IMR-90 (cell line): ENCODE measurements around the gene NR1I3. TPM values are rescaled to one million over a fixed set of nuclear protein-coding genes. Genes with fewer than 3 reads are reported as not detected.

Source experiments
- ATAC-seq: fragments of 200-7000 bp; cut with Tn5 transposase; 2 replicates; pipeline ENCODE4 v1.9.1; 2020; ENCODE audit warnings: low read depth, mild to moderate bottlenecking, moderate library complexity
- BruUV-seq: library from RNA; stranded (reverse); fragments of 400-500 nt; replicated peaks from 2 replicates; lab custom pipeline; 2021; lab: Mats Ljungman, UMichigan
- CTCF ChIA-PET: fragments of 300-600 bp; formaldehyde crosslinking; extraction: SDS; loops from one replicate; lab custom pipeline; 2021; ENCODE audit warnings: antibody characterized with exemption; lab: Yijun Ruan, JAX
- POLR2A ChIA-PET: fragments of 300-600 bp; sonication (Branson Sonifier 250); formaldehyde crosslinking; loops from one replicate; lab custom pipeline; 2022; ENCODE audit warnings: antibody characterized with exemption; ENCODE audit not compliant: unreplicated experiment; lab: Charles Lee
- DNase-seq: peaks from one replicate; pipeline ENCODE4 v3.0.0; 2013
- H2AFZ ChIP-seq: replicated peaks from 2 replicates; pipeline ENCODE3; 2013; ENCODE audit warnings: low read length, mild to moderate bottlenecking; ENCODE audit not compliant: poor library complexity
- H2AK5ac ChIP-seq: 2 replicates; pipeline ENCODE4 v1.6.1; 2013; ENCODE audit warnings: low read depth, low read length, inconsistent platforms
- H2AK9ac ChIP-seq: replicated peaks from 2 replicates; pipeline ENCODE3; 2013; ENCODE audit warnings: mild to moderate bottlenecking, low read depth, low read length, moderate library complexity; ENCODE audit not compliant: poor library complexity
- H2BK120ac ChIP-seq: 2 replicates; pipeline ENCODE4 v1.6.1; 2013; ENCODE audit warnings: low read depth, low read length, inconsistent platforms
- H2BK15ac ChIP-seq: 3 replicates; pipeline ENCODE4 v1.6.1; 2013; ENCODE audit warnings: low read depth, low read length, inconsistent platforms
- H2BK20ac ChIP-seq: 2 replicates; pipeline ENCODE4 v1.6.1; 2013; ENCODE audit warnings: low read depth, mild to moderate bottlenecking, inconsistent platforms, low read length, moderate library complexity
- H2BK5ac ChIP-seq: 2 replicates; pipeline ENCODE4 v1.6.1; 2013; ENCODE audit warnings: mild to moderate bottlenecking, low read depth, low read length, inconsistent platforms; ENCODE audit not compliant: poor library complexity, severe bottlenecking
- H3K14ac ChIP-seq: replicated peaks from 2 replicates; pipeline ENCODE4 v1.6.1; 2013; ENCODE audit warnings: low read depth, low read length, inconsistent platforms
- H3K18ac ChIP-seq: 2 replicates; pipeline ENCODE4 v1.6.1; 2013; ENCODE audit warnings: low read depth, low read length, control low read depth
- H3K23ac ChIP-seq: 2 replicates; pipeline ENCODE4 v1.6.1; 2013; ENCODE audit warnings: low read depth, low read length, inconsistent platforms
- H3K27ac ChIP-seq: 2 replicates; pipeline ENCODE4 v1.5.1; 2013; ENCODE audit warnings: mild to moderate bottlenecking, control low read depth, low read length; ENCODE audit not compliant: insufficient read depth
- H3K27me3 ChIP-seq: 2 replicates; pipeline ENCODE4 v1.6.1; 2013; ENCODE audit warnings: low read length; ENCODE audit not compliant: control insufficient read depth, insufficient read depth
- H3K36me3 ChIP-seq: 2 replicates; pipeline ENCODE4 v1.6.1; 2013; ENCODE audit warnings: low read length, mixed read lengths; ENCODE audit not compliant: control insufficient read depth, insufficient read depth
- H3K4ac ChIP-seq: 2 replicates; pipeline ENCODE4 v1.6.1; 2013; ENCODE audit warnings: low read depth, low read length, inconsistent platforms
- H3K4me1 ChIP-seq: 2 replicates; pipeline ENCODE4 v1.6.1; 2013; ENCODE audit warnings: low read length, mixed read lengths; ENCODE audit not compliant: control insufficient read depth, insufficient read depth
- H3K4me2 ChIP-seq: 2 replicates; pipeline ENCODE4 v1.6.1; 2013; ENCODE audit warnings: low read depth, mild to moderate bottlenecking, control low read depth, low read length, moderate library complexity
- H3K4me3 ChIP-seq: 2 replicates; pipeline ENCODE4 v1.5.1; 2013; ENCODE audit warnings: low read depth, mild to moderate bottlenecking, control low read depth, low read length, moderate library complexity; ENCODE audit not compliant: insufficient read depth
- H3K56ac ChIP-seq: 2 replicates; pipeline ENCODE4 v1.6.1; 2013; ENCODE audit warnings: low read length, inconsistent platforms; ENCODE audit not compliant: insufficient read depth; ENCODE audit errors: extremely low read depth
- H3K79me1 ChIP-seq, 2 experiments: 2 replicates each; pipeline ENCODE4 v1.6.1; 2013; ENCODE audit warnings: low read length in 2 of 2, inconsistent platforms in 1 of 2, low read depth in 1 of 2
- H3K9ac ChIP-seq: 2 replicates; pipeline ENCODE4 v1.6.1; 2013; ENCODE audit warnings: low read depth, low read length, control low read depth
- H3K9me1 ChIP-seq: 2 replicates; pipeline ENCODE4 v1.6.1; 2013; ENCODE audit warnings: low read length, inconsistent platforms; ENCODE audit not compliant: insufficient read depth
- H3K9me3 ChIP-seq: 2 replicates; pipeline ENCODE4 v1.6.1; 2013; ENCODE audit warnings: low read length; ENCODE audit not compliant: control insufficient read depth, insufficient read depth
- H4K20me1 ChIP-seq: 2 replicates; pipeline ENCODE4 v1.6.1; 2013; ENCODE audit warnings: low read length, inconsistent platforms; ENCODE audit not compliant: insufficient read depth
- H4K5ac ChIP-seq: 2 replicates; pipeline ENCODE4 v1.6.1; 2013; ENCODE audit warnings: mild to moderate bottlenecking, low read depth, low read length, control low read depth
- H4K8ac ChIP-seq, 2 experiments: 2 replicates each; pipeline ENCODE4 v1.6.1; 2013; ENCODE audit warnings: low read depth in 2 of 2, low read length in 2 of 2, control low read depth in 1 of 2, inconsistent platforms in 1 of 2
- H4K91ac ChIP-seq: 2 replicates; pipeline ENCODE4 v1.6.1; 2013; ENCODE audit warnings: low read depth, low read length, inconsistent platforms; ENCODE audit not compliant: insufficient read depth
- CEBPB ChIP-seq: IDR thresholded peaks from 2 replicates; pipeline ENCODE4 v1.6.1; 2012; ENCODE audit warnings: low read depth, low read length, improper control_type of control experiment
- CHD1 ChIP-seq: IDR thresholded peaks from 2 replicates; pipeline ENCODE4 v1.6.1; 2012; ENCODE audit warnings: low read depth, low read length, improper control_type of control experiment
- MAZ ChIP-seq: IDR thresholded peaks from 2 replicates; pipeline ENCODE4 v1.6.1; 2012; ENCODE audit warnings: low read depth, mild to moderate bottlenecking, low read length, improper control_type of control experiment, moderate library complexity, borderline replicate concordance
- NFE2L2 ChIP-seq: fragments of 150-350 bp; IDR thresholded peaks from 2 replicates; pipeline ENCODE4 v1.6.1; 2016; ENCODE audit warnings: low read depth, mild to moderate bottlenecking, low read length
- RFX5 ChIP-seq: IDR thresholded peaks from 2 replicates; pipeline ENCODE4 v1.8.0; 2012; ENCODE audit warnings: low read depth, mild to moderate bottlenecking, low read length, moderate library complexity
- SMC3 ChIP-seq: fragments of 150-350 bp; IDR thresholded peaks from 2 replicates; pipeline ENCODE4 v1.6.1; 2016; ENCODE audit warnings: low read depth, mild to moderate bottlenecking, antibody characterized with exemption, low read length, moderate library complexity
- WGBS, 2 experiments: methylation state at CpG; one replicate each; pipeline versions ENCODE4 v1.1.5 to v1.1.7; 2013; ENCODE audit warnings: missing lambda C conversion rate in 2 of 2; ENCODE audit not compliant: insufficient read length in 1 of 2; ENCODE audit errors: extremely low coverage in 2 of 2; 5-methylcytosine and 5-hydroxymethylcytosine counted together
- dilution Hi-C: fragments of 300-500 bp; cut with HindIII; formaldehyde crosslinking; loops from one replicate; pipeline ENCODE4 v1.14.3; 2018; ENCODE audit warnings: low sequenced_read_pairs; ENCODE audit not compliant: unreplicated experiment
- in situ Hi-C: fragments of 300-500 bp; cut with MboI; formaldehyde crosslinking; loops from 3 replicates; pipeline ENCODE4 v1.14.3; 2019; ENCODE audit warnings: low sequenced_read_pairs, inconsistent platforms, mixed read lengths
- intact Hi-C: fragments of 100-400 bp; cut with micrococcal nuclease; formaldehyde crosslinking; loops from 2 replicates; pipeline ENCODE4 v1.10.0; 2022
- polyA plus RNA-seq, 3 experiments: library from polyadenylated mRNA; depleted of rRNA; stranded (reverse); fragments of >200 nt; gene quantifications; 2 replicates each; pipeline ENCODE4 v1.2.3, GENCODE V29; 2012; ENCODE audit warnings: low replicate concordance in 1 of 3
- total RNA-seq: library from RNA; depleted of rRNA; stranded (reverse); fragments of >200 nt; gene quantifications from 2 replicates; pipeline ENCODE4 v1.2.3, GENCODE V29; 2012
- TF ChIP-seq, protein P1 (sequence below): conservative IDR thresholded peaks from 2 replicates; pipeline ENCODE4 v1.5.1; 2012; ENCODE audit warnings: mild to moderate bottlenecking, low read depth, low read length, improper control_type of control experiment
- TF ChIP-seq, protein P2 (sequence below): fragments of 150-350 bp; IDR thresholded peaks from 2 replicates; pipeline ENCODE4 v1.6.1; 2016; ENCODE audit warnings: low read depth, mild to moderate bottlenecking, low read length, moderate library complexity, borderline replicate concordance

NR1I3 gene
- total and polyA plus RNA-seq, 2 of the 4 experiments (the other 2 are of a cell fraction) = not detected

- H3K14ac ChIP-seq = no peak overlapping the region
- H4K91ac ChIP-seq = no peak overlapping the region
- BruUV-seq = no TSS peak
- H4K8ac ChIP-seq = no peak overlapping the region
- no peak overlapping the region for H3K23ac ChIP-seq
- no peak overlapping the region for H2AK5ac ChIP-seq
- ChIA-PET POLR2A (no interaction called here), CTCF (no interaction called here)
- no peak overlapping the region for H2BK20ac ChIP-seq
- H2BK5ac ChIP-seq = no peak overlapping the region
- H2AK9ac ChIP-seq = no peak overlapping the region
- H3K9ac ChIP-seq = no peak overlapping the region
- TF ChIP-seq CHD1 (no peak), NFE2L2 (no peak), RFX5 (no peak), CEBPB (no peak), MAZ (no peak), SMC3 (no peak)
- TF ChIP-seq, protein P1, sequence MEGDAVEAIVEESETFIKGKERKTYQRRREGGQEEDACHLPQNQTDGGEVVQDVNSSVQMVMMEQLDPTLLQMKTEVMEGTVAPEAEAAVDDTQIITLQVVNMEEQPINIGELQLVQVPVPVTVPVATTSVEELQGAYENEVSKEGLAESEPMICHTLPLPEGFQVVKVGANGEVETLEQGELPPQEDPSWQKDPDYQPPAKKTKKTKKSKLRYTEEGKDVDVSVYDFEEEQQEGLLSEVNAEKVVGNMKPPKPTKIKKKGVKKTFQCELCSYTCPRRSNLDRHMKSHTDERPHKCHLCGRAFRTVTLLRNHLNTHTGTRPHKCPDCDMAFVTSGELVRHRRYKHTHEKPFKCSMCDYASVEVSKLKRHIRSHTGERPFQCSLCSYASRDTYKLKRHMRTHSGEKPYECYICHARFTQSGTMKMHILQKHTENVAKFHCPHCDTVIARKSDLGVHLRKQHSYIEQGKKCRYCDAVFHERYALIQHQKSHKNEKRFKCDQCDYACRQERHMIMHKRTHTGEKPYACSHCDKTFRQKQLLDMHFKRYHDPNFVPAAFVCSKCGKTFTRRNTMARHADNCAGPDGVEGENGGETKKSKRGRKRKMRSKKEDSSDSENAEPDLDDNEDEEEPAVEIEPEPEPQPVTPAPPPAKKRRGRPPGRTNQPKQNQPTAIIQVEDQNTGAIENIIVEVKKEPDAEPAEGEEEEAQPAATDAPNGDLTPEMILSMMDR = no peak
- TF ChIP-seq, protein P2, sequence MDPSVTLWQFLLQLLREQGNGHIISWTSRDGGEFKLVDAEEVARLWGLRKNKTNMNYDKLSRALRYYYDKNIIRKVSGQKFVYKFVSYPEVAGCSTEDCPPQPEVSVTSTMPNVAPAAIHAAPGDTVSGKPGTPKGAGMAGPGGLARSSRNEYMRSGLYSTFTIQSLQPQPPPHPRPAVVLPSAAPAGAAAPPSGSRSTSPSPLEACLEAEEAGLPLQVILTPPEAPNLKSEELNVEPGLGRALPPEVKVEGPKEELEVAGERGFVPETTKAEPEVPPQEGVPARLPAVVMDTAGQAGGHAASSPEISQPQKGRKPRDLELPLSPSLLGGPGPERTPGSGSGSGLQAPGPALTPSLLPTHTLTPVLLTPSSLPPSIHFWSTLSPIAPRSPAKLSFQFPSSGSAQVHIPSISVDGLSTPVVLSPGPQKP = no peak
- no peaks in the 10 kb centered on the region for H4K20me1 ChIP-seq
- H4K5ac ChIP-seq = no peak overlapping the region
- H2AFZ ChIP-seq = peak overlapping the region; percentile 32
- H3K27me3 ChIP-seq = peaks cover 12% of the 10 kb centered on the region
- H3K27ac ChIP-seq = no peak overlapping the region
- no CpG with 5 or more reads among the region's 3 CpGs for WGBS, 2 experiments
- no peak for ATAC-seq
- H3K36me3 ChIP-seq = no peaks in the 10 kb centered on the region
- H3K4me1 ChIP-seq = no peaks in the 10 kb centered on the region
- intact Hi-C loops = no loop called here
- H3K4me3 ChIP-seq = no peak overlapping the region
- no peak overlapping the region for H3K56ac ChIP-seq
- in situ Hi-C loops = no loop called here
- no peaks in the 10 kb centered on the region for H3K9me3 ChIP-seq
- H2BK15ac ChIP-seq = no peak overlapping the region
- no peak overlapping the region for H2BK120ac ChIP-seq
- dilution Hi-C loops = no loop called here
- H3K4me2 ChIP-seq = no peak overlapping the region
- no peaks in the 10 kb centered on the region for H3K9me1 ChIP-seq
- H3K79me1 ChIP-seq = no peaks in the 10 kb centered on the region
- H3K18ac ChIP-seq = no peak overlapping the region
- no peak overlapping the region for H3K4ac ChIP-seq
- DNase-seq = no peak
Measured at GRCh38 chr1:161241682-161242081, 3.7 kb upstream of the NR1I3 start.
